HG02763 (cell line): ENCODE measurements around the gene PARP15.
A peak's percentile ranks its signal among the peaks of the same experiment; 100 is the strongest.
"Not testable (repeated sequence)": the region's sequence is repeated elsewhere in the genome, so short reads cannot be mapped to it uniquely, and the experiment has no call there.

Experiments
- ATAC-seq: cut with Tn5 transposase; IDR thresholded peaks from one replicate; pipeline ENCODE4 v1.9.1; 2021; ENCODE audit warnings: mild to moderate bottlenecking, moderate library complexity; ENCODE audit not compliant: unreplicated experiment

PARP15 gene

DNA sequence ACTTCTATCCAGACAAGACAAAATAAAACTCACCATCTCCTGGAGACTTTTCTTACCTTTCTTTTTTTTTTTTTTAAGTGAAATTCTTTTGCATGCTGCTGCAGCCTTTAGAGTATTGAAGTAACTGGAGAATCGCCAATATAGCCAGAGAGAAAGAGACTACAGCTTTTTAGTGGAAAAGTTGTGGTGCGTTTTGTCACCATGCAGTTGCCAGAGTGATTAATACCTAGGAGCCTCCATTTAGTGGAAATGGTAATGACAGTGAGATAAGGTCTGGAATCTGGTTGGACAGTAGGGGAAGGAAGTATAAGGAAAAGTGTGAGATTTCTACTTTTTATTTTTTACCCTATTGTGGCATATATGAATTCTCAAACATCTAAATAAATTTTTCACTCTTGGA, 85.1 kb downstream of the PARP15 start:
- no peak for ATAC-seq

DNA sequence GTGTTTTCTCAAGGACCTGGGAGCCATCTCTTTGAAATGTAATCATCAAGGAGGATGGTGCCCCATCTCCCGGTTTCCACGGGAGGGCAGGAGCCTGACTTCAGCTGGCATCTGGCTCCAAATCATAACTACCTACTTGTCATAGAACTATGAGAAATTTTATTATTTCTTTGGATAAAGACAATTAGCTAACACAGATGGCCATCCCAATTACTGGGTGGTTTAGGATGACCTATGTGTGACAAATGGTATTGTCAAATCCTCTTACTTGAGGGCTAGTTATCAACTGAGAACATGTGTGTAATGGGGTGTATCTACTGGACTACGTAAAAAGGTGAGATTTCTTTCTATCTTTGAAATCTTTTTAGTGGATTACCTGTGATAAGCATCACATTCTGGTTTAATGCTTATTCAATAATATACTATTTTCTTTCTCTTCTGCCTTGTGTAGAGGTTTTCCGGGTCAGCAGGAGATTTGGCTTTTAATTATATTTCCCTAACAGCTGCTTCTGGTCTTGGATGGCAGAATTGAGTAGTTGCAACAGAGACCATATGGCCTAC, 87.9 kb downstream of the PARP15 start:
- ATAC-seq: no peak

- ATAC-seq: no peak
These were observed 88.4 kb downstream of the PARP15 start for GRCh38 chr3:122665881-122666280.

GRCh38 chr3:122668930-122669730, 91.7 kb downstream of the PARP15 start:
- peak; percentile 75 for ATAC-seq

- no peak for ATAC-seq
These were observed 94.1 kb downstream of the PARP15 start for GRCh38 chr3:122671553-122671952.

GRCh38 chr3:122674339-122674738, 96.9 kb downstream of the PARP15 start:
- ATAC-seq: no peak

GRCh38 chr3:122676759-122677158, 99.3 kb downstream of the PARP15 start:
- ATAC-seq: no peak

- ATAC-seq: no peak
These were observed 99.8 kb downstream of the PARP15 start for GRCh38 chr3:122677216-122677615.

- ATAC-seq: no peak
These were observed 101.1 kb downstream of the PARP15 start for GRCh38 chr3:122678506-122678905.

DNA sequence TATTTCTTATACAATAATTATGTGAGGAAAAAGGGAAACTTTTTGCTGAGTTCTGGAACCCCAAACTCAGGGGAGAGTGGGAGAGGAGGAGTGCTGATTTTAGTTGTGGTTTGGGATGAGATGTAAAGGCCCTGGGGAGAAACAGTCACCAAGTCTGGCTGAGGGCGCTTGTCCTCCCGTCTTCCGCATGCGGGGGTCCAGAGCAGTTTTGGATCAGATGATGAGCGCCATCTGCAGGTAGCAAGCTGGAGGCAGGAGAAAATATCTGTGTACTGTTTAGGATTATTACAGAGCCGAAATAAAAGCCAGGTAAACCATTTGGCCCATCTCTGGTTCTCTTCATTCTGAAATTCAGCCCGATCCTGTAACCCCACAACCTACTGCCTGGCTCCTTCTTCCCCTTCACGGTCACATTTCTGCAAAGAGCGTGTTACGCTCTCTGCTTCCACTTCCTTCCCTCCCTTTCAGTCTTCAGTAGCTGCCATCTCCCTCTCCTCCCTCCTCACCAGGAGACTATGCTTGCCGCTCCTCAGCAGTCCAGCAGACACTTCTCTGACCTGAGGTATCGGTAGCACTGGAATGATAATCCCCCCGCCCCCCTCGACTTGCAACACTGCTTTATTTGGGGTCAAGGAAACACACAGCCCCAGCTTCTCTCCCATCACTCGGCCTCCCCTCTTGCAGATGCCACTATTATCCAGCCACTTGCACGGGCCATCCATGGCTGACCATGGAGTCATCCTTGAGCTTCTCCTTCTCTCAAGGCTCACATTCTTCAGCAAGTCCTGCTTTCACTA, 101.8 kb downstream of the PARP15 start:
- no peak for ATAC-seq

DNA sequence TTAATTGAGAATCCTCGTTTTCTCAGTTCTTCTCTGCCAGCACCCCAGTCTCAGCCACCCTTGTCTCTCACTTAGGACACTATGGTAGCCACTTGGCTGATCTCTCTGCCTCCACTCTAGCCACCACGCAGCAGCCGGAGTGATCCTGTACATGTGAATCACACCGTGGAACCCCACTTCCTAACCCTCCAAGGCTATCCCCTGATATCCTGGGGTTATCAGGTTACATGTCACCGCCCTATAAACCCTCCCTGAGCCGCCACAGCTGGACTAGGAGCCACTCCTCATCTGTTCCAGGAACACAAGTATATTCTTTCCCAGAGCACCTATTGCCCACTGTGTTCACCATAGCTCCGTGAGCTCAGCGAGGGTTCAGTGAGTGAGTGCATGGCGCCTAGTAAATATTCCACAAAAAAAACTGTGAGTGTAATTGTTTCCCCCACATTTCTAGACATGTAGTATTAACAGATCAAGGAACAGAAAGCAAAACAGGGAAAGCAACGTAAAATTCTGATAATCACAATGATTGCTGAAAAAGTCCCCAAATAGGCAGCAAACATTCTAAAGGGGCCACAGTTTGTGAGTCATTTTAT, 102.5 kb downstream of the PARP15 start:
- ATAC-seq: no peak

DNA sequence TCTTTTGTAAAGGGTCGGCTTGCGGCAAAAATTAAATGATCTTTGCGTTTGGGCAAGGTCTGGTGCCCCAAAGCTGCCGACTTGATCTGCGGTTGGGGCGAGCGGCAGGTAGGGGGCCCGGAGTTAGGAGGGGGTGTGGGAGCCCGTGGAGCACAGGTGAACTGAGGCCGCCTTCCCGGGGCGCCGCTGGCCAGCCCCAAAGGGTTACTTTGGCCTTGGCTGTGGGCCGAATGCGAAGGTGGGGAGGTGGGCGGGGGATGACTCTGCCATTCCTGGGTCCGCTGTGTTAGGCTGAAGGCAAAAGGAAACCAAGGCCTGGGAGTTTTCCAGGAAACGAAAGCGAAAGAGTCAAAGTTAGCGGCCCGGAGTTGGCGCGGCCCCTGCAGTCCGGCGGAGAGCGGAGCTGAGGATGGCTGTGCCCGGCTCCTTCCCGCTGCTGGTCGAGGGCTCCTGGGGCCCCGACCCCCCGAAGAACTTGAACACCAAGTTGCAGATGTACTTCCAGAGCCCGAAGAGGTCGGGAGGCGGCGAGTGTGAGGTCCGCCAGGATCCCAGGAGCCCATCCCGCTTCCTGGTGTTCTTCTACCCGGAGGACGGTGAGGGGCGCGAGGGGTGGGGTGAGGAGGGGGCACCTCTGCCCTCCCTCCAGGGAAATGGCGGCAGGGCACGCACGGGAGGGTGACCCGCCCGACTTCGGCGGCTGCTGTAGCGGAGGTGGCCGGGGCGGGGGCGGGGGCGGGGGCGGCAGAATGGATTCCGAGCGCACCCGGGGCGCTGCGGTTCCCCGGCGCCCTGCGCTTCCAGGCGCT, 103.2 kb downstream of the PARP15 start, which contains the start of gene PARP14:
TSS of gene PARP14 (plus strand) at position 365 of the 809 bp plus-strand sequence. CDS start at position 410, 45 bp downstream.
- ATAC-seq: peak; percentile 48

DNA sequence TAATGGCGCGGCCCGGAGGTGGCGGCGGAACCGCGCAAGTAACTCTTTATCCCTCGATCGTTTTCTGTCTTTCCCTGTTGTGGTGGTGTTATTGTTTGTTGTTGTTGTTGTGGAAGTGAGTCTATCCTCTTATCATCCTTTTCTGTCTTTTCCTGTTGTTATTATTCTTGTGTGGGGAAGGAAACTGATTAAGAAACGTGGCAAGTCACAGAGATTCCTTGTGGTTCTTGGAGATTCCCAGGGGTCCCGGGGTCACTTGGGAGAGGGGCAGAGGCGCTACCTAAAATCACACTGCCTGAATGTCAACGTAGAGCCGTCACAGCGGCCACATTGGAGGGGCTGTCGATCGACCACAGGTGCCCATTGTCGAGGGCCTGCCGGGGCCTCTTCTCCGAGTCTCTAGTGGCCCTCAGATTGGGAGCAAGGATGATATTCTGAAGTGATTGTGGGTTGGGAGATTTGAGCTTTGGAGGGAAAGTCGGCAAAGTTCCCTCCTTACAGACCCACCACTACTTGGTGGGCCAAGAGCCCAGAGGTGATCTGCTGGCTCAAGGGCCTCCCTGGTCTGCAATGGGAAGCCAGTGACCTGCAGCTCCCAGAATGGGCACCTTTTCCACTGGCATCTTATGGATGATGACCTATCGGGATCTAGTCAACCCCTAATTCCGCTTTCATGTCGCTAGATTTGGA, 104.0 kb downstream of the PARP15 start:
- ATAC-seq: no peak

DNA sequence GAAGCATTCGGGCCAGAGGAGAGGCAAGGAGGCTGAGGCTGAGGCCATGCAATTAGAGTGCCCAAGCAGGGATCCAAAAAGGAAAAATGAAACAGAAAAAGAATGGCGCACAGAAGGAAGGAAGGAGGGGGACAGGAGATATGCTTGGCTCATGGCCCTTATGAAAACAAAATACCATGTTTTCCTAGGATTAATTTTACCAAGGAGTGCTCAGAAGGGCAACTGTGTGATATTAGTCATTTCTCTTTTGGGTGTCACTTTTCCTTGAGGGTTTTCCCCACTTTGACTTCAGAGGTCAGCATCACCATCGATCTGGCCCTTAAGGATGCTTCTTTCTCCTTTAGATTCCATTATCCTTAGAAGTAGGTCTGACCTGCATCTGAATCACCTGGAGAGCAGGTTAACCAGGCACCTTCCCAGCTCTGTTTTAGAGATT, 104.5 kb downstream of the PARP15 start:
- ATAC-seq: no peak

- not testable (repeated sequence) for ATAC-seq
These were observed 105.4 kb downstream of the PARP15 start for GRCh38 chr3:122682778-122683411.

DNA sequence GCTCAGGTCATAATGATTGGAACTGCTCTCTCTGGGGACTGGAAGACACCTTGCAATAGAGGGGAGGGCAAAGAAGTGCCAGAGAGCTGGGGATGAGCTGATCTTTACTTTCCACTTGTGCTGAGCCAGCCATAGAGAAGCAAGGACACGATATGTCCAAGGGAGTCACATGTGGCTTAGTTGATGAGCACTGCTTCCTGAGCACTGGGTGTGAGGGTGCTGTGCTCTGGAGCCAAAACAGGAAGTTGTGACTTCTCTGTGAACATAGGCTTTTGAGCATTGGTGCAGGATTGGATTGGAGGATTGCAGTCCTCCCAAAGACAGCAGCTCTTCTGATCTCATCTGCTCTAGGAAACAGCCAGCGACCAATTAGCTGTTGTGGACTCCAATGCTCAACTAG, 109.8 kb downstream of the PARP15 start:
- no peak for ATAC-seq
